ENCODE measurements around the gene DOHH. TPM values are rescaled to one million over a fixed set of nuclear protein-coding genes. Genes with fewer than 3 reads are reported as not detected.
"Not testable (repeated sequence)": the region's sequence is repeated elsewhere in the genome, so short reads cannot be mapped to it uniquely, and the experiment has no call there.

Gene DOHH
- total RNA-seq, 1 experiment from 2014 or later = 24.9 TPM

- in situ Hi-C loops (cut with HindIII; ENCODE audit: low pct_unique_long_range_greater_than_20kb, low sequenced_read_pairs) = no loop called here
- DNase-seq (ENCODE audit: low read depth, low spot score) = no peak
- H3K9me3 ChIP-seq (ENCODE audit: control insufficient read depth, insufficient read depth, low read depth, low read length) = no peaks in the 10 kb centered on the region
Measured at GRCh38 chr19:3531716-3532115, 31.2 kb upstream of the DOHH start.

GRCh38 chr19:3530389-3530788, 29.9 kb upstream of the DOHH start:
- in situ Hi-C loops (cut with HindIII; ENCODE audit: low pct_unique_long_range_greater_than_20kb, low sequenced_read_pairs) = no loop called here
- CTCF ChIA-PET = interaction anchor here (0.6 kb wide), 1 partner anchor 45 kb away, joined by 3 read pairs; no protein-coding TSS in a partner anchor
- no peaks in the 10 kb centered on the region; the same call in 1 of the 2 replicates for H3K36me3 ChIP-seq (ENCODE audit: control insufficient read depth, insufficient read depth, low read length)
- H3K27ac ChIP-seq (ENCODE audit: low read length) = no peak overlapping the region
- DNase-seq (ENCODE audit: low read depth, low spot score) (no peak), ATAC-seq (no peak)
- H3K4me3 ChIP-seq (ENCODE audit: low read depth in 2 of 2, low read length in 2 of 2) = no peak overlapping the region
- intact Hi-C loops (cut with micrococcal nuclease; ENCODE audit: unreplicated experiment) = no loop called here
- no peaks in the 10 kb centered on the region for H3K4me1 ChIP-seq (ENCODE audit: control insufficient read depth, insufficient read depth, low read length)
- H3K27me3 ChIP-seq (ENCODE audit: control insufficient read depth, insufficient read depth, low read length) = no peaks in the 10 kb centered on the region
- no peak for TF ChIP-seq CTCF (IDR thresholded peaks at IDR 0.05)
- TF ChIP-seq REST (IDR thresholded peaks at IDR 0.05; ENCODE audit: insufficient read depth in 1 of 2, low read depth in 2 of 2, low read length in 1 of 2) = no peak
- no peak for TF ChIP-seq POLR2AphosphoS5 (IDR thresholded peaks at IDR 0.05; ENCODE audit: low read depth, low read length)
- TF ChIP-seq SIN3A (IDR thresholded peaks at IDR 0.05; ENCODE audit: borderline replicate concordance, insufficient read depth, low read depth, low read length) = no peak
- TF ChIP-seq TCF7L2 (IDR thresholded peaks at IDR 0.05; ENCODE audit: low read depth, low read length) = no peak
- no TSS peak for BruUV-seq (replicated peaks)
- POLR2A ChIA-PET = no interaction called here
- H3K9me3 ChIP-seq (ENCODE audit: control insufficient read depth, insufficient read depth, low read depth, low read length) = no peaks in the 10 kb centered on the region

More at GRCh38 chr19:3531716-3532115, 31.2 kb upstream of the DOHH start:
- H3K4me1 ChIP-seq (ENCODE audit: control insufficient read depth, insufficient read depth, low read length) = 0 out of 2 replicates have a peak, but pooled peaks cover 4% of the 10 kb centered on the region
- CTCF ChIA-PET = no interaction called here
- ATAC-seq = no peak
- H3K27ac ChIP-seq (ENCODE audit: low read length) = no peak overlapping the region
- BruUV-seq (replicated peaks) = no TSS peak
- no peaks in the 10 kb centered on the region; the same call in 1 of the 2 replicates for H3K36me3 ChIP-seq (ENCODE audit: control insufficient read depth, insufficient read depth, low read length)
- intact Hi-C loops (cut with micrococcal nuclease; ENCODE audit: unreplicated experiment) = no loop called here
- POLR2A ChIA-PET = no interaction called here
- no peak overlapping the region for H3K4me3 ChIP-seq (ENCODE audit: low read depth in 2 of 2, low read length in 2 of 2)
- TF ChIP-seq SIN3A (IDR thresholded peaks at IDR 0.05; ENCODE audit: borderline replicate concordance, insufficient read depth, low read depth, low read length) = no peak
- no peak for TF ChIP-seq TCF7L2 (IDR thresholded peaks at IDR 0.05; ENCODE audit: low read depth, low read length)
- TF ChIP-seq CTCF (IDR thresholded peaks at IDR 0.05) = no peak
- no peak for TF ChIP-seq REST (IDR thresholded peaks at IDR 0.05; ENCODE audit: insufficient read depth in 1 of 2, low read depth in 2 of 2, low read length in 1 of 2)
- TF ChIP-seq POLR2AphosphoS5 (IDR thresholded peaks at IDR 0.05; ENCODE audit: low read depth, low read length) = no peak
- H3K27me3 ChIP-seq (ENCODE audit: control insufficient read depth, insufficient read depth, low read length) = no peaks in the 10 kb centered on the region

- ATAC-seq; intact Hi-C loops (cut with micrococcal nuclease; ENCODE audit: unreplicated experiment): not testable (repeated sequence)
Measured at GRCh38 chr19:3529299-3529698, 28.8 kb upstream of the DOHH start.

More at GRCh38 chr19:3529299-3529698, 28.8 kb upstream of the DOHH start:
- H3K27ac ChIP-seq (ENCODE audit: low read length); H3K9me3 ChIP-seq (ENCODE audit: control insufficient read depth, insufficient read depth, low read depth, low read length); H3K27me3 ChIP-seq (ENCODE audit: control insufficient read depth, insufficient read depth, low read length); BruUV-seq (replicated peaks); H3K4me1 ChIP-seq (ENCODE audit: control insufficient read depth, insufficient read depth, low read length); CTCF ChIA-PET; H3K36me3 ChIP-seq (ENCODE audit: control insufficient read depth, insufficient read depth, low read length); POLR2A ChIA-PET; DNase-seq (ENCODE audit: low read depth, low spot score); H3K4me3 ChIP-seq (ENCODE audit: low read depth in 2 of 2, low read length in 2 of 2); in situ Hi-C loops (cut with HindIII; ENCODE audit: low pct_unique_long_range_greater_than_20kb, low sequenced_read_pairs): not testable (repeated sequence)

Data from Panc1 (cell line).